Endothelial cell (in vitro differentiated cells): ENCODE measurements around the gene MGAT4D. TPM values are rescaled to one million over a fixed set of nuclear protein-coding genes. Genes with fewer than 3 reads are reported as not detected.
A peak's percentile ranks its signal among the peaks of the same experiment; 100 is the strongest.
"Not testable (repeated sequence)": the region's sequence is repeated elsewhere in the genome, so short reads cannot be mapped to it uniquely, and the experiment has no call there.

Source experiments
- DNase-seq: peaks from one replicate; pipeline ENCODE4 v3.0.0; 2021; ENCODE audit warnings: low spot score
- H3K27ac Mint-ChIP-seq: one replicate; pipeline ENCODE4 v1.8.0; 2021; ENCODE audit warnings: mixed read lengths, inconsistent platforms; ENCODE audit not compliant: unreplicated experiment
- H3K27me3 Mint-ChIP-seq: one replicate; pipeline ENCODE4 v1.8.0; 2021; ENCODE audit warnings: mild to moderate bottlenecking, moderate library complexity, mixed read lengths, inconsistent platforms; ENCODE audit not compliant: unreplicated experiment
- H3K36me3 Mint-ChIP-seq: one replicate; pipeline ENCODE4 v1.8.0; 2021; ENCODE audit warnings: mild to moderate bottlenecking, low read depth, mixed read lengths, inconsistent platforms; ENCODE audit not compliant: unreplicated experiment
- H3K4me1 Mint-ChIP-seq: one replicate; pipeline ENCODE4 v1.8.0; 2021; ENCODE audit warnings: mild to moderate bottlenecking, mixed read lengths, inconsistent platforms; ENCODE audit not compliant: unreplicated experiment
- H3K4me3 Mint-ChIP-seq: one replicate; pipeline ENCODE4 v1.8.0; 2021; ENCODE audit warnings: mild to moderate bottlenecking, mixed read lengths, inconsistent platforms; ENCODE audit not compliant: unreplicated experiment
- H3K9me3 Mint-ChIP-seq: one replicate; pipeline ENCODE4 v1.8.0; 2021; ENCODE audit warnings: mixed read lengths, inconsistent platforms; ENCODE audit not compliant: unreplicated experiment
- total RNA-seq: library from RNA; stranded (reverse); fragmentation: NEBNext Ultra II Directional; extraction: Animal tissue kit (Norgen Biotek cat#: 25700); gene quantifications from one replicate; pipeline ENCODE4 v1.2.1, GENCODE V29; 2021; ENCODE audit not compliant: unreplicated experiment
- TF ChIP-seq, protein P1 (sequence below): fragments of 200-600 bp; sonication (generic); IDR thresholded peaks from one replicate; pipeline ENCODE4 v1.5.0; 2021; ENCODE audit warnings: antibody characterized with exemption; ENCODE audit not compliant: unreplicated experiment

The MGAT4D gene
- total RNA-seq, 1 donor from 2014 or later, result 0.13 TPM

DNA sequence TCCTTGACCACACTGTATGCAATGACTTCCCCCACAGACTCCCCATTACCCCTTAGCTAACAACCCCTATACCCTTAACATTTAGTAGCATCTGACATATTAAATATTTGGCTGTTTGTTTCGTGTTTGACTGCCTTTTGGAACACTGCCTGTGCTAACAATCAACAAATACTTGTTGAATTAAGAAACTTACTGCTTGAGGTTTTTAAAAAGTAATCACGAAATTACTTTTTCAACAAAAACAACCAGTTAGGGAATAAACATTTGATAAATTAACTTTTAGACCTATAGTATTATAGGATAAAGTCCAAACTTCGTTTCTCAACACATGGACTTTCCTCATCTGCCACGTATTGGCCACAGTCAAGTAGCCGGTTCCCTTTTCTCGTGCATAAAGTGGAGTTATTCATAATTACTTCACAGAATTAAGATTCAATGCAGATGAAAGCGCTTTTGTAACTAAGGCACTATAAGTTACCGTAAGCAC, 25.3 kb upstream of the MGAT4D start:
- Mint-ChIP-seq H3K9me3 (no peaks in the 10 kb centered on the region), H3K4me1 (peaks cover 10% of the 10 kb centered on the region), H3K27me3 (peaks cover 1% of the 10 kb centered on the region), H3K4me3 (peak overlapping the region; percentile 79), H3K36me3 (peaks cover 3% of the 10 kb centered on the region), H3K27ac (no peak overlapping the region)
- TF ChIP-seq, protein P1, sequence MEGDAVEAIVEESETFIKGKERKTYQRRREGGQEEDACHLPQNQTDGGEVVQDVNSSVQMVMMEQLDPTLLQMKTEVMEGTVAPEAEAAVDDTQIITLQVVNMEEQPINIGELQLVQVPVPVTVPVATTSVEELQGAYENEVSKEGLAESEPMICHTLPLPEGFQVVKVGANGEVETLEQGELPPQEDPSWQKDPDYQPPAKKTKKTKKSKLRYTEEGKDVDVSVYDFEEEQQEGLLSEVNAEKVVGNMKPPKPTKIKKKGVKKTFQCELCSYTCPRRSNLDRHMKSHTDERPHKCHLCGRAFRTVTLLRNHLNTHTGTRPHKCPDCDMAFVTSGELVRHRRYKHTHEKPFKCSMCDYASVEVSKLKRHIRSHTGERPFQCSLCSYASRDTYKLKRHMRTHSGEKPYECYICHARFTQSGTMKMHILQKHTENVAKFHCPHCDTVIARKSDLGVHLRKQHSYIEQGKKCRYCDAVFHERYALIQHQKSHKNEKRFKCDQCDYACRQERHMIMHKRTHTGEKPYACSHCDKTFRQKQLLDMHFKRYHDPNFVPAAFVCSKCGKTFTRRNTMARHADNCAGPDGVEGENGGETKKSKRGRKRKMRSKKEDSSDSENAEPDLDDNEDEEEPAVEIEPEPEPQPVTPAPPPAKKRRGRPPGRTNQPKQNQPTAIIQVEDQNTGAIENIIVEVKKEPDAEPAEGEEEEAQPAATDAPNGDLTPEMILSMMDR, result no peak
- DNase-seq, result no peak

- Mint-ChIP-seq H3K4me3 (no peak overlapping the region), H3K27ac (no peak overlapping the region), H3K9me3 (no peaks in the 10 kb centered on the region), H3K36me3 (no peaks in the 10 kb centered on the region), H3K27me3 (peaks cover 4% of the 10 kb centered on the region), H3K4me1 (no peaks in the 10 kb centered on the region)
- TF ChIP-seq, protein P1, result no peak
- DNase-seq, result no peak
Measured at GRCh38 chr4:140515423-140515822, 17.3 kb upstream of the MGAT4D start.

GRCh38 chr4:140513765-140514164, 15.7 kb upstream of the MGAT4D start:
- not testable (repeated sequence) for H3K27ac Mint-ChIP-seq, H3K27me3 Mint-ChIP-seq, H3K4me3 Mint-ChIP-seq, H3K9me3 Mint-ChIP-seq, H3K4me1 Mint-ChIP-seq, H3K36me3 Mint-ChIP-seq, DNase-seq

DNA sequence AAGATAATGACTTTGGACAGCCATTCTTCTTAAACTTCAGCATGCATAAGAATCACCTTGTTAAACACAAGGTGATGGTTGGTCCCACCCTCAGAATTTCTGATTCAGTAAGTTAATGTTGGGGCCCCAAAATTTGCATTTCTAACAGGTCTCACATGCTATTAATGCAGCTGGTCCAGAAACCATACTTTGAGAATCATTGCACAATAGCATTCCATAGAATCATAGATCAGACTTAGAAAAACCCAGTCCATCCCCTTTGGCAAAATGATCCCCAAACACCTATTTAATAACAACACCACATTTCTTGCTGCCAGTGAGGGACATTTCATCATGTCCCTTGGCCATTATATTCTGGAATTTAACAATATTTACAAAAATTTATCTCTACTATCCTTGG, 6.2 kb upstream of the MGAT4D start:
- peaks cover 1% of the 10 kb centered on the region for H3K36me3 Mint-ChIP-seq
- peaks cover 2% of the 10 kb centered on the region for H3K27me3 Mint-ChIP-seq
- no peak for DNase-seq
- H3K4me3 Mint-ChIP-seq, result no peak overlapping the region
- TF ChIP-seq, protein P1, result no peak
- peaks cover under 1% of the 10 kb centered on the region for H3K9me3 Mint-ChIP-seq
- H3K4me1 Mint-ChIP-seq, result no peaks in the 10 kb centered on the region
- no peak overlapping the region for H3K27ac Mint-ChIP-seq

DNA sequence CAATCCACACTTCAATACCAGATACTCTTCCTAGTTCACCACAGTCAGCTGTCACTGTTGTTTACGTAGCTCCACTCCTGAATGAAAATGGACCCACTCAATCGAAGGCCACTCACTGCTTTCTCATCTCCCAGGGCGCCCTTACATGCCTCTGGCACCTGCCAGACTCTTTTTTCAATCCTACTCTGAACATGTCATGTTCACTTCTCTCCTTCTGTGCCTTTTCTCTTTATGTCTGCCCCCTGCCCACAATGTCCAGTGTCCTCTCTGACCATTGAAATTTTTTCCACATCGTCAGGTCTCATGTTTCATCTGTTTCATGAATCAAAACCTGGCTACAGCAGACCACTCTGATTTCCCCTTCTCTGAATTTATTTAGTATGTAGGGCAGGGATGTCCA, 1.3 kb upstream of the MGAT4D start:
- TF ChIP-seq, protein P1, result no peak
- peaks cover 16% of the 10 kb centered on the region for H3K27me3 Mint-ChIP-seq
- H3K36me3 Mint-ChIP-seq, result peaks cover 4% of the 10 kb centered on the region
- H3K4me3 Mint-ChIP-seq, result no peak overlapping the region
- no peak for DNase-seq
- H3K4me1 Mint-ChIP-seq, result peaks cover 4% of the 10 kb centered on the region
- H3K9me3 Mint-ChIP-seq, result no peaks in the 10 kb centered on the region
- H3K27ac Mint-ChIP-seq, result no peak overlapping the region

DNA sequence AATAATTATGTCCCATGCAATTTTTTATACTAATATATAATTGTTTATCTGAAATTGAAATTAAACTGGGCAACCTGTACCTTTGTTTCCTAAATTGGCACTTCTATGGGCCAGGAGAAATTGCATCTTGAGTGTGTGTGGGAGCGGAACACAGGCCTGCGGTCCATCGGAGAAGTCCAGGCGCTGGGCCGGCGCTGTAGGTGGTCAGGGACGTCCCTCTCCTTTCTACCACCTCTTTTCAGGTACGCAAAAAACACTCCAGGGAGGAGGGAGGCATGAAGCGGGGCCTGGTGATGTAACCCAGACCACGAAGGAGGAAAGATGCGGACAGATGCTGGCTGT, 717 bp downstream of the MGAT4D start:
- H3K4me3 Mint-ChIP-seq, result peak overlapping the region; percentile 85
- peak overlapping the region; percentile 20 for H3K27ac Mint-ChIP-seq
- H3K4me1 Mint-ChIP-seq, result peaks cover 4% of the 10 kb centered on the region
- no peaks in the 10 kb centered on the region for H3K9me3 Mint-ChIP-seq
- DNase-seq, result no peak
- H3K27me3 Mint-ChIP-seq, result peaks cover 16% of the 10 kb centered on the region
- TF ChIP-seq, protein P1, result no peak
- H3K36me3 Mint-ChIP-seq, result peaks cover 4% of the 10 kb centered on the region
